Activated T-cell treated with anti-CD3 and anti-CD28 coated beads, Interleukin-2, amount 50 U/mL, for 48 hours (primary cell): ENCODE results near the gene KRTAP10-7.

Experiments
- DNase-seq, 2 experiments: peaks; one replicate each; pipeline ENCODE4 v3.0.0-alpha.2; 2020

Gene KRTAP10-7

DNA sequence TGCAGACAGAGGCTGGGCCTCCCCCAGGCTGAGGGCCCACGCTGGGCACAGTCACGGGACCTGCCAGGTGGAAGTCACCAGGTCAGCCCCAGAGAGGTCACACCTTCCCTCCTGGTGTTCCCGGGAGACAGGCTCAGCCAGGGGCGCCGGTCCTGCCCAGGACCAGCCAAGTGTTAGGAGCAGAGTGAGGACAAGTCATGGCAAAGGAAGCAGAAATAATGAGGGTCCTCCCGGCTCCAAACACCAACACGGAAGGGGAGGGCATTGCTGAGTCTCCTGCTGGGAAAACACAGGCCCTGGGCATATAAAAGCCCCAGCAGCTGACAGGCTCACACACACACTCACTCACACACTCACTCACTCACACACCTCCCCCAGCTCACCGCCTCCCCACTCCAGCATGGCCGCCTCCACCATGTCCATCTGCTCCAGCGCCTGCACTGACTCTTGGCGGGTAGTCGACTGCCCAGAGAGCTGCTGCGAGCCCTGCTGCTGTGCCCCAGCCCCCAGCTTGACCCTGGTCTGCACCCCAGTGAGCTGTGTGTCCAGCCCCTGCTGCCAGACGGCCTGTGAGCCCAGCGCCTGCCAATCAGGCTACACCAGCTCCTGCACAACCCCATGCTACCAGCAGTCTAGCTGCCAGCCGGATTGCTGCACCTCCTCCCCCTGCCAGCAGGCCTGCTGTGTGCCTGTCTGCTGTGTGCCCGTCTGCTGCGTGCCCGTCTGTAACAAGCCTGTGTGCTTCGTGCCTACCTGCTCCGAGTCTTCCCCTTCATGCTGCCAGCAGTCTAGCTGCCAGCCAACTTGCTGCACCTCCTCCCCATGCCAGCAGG is 36.8 kb downstream of the KRTAP10-7 start, which contains the start of gene KRTAP10-10:
KRTAP10-10 (plus strand) TSS at position 339 of the 833 bp plus-strand sequence; CDS start at position 401, 62 bp downstream.
- peak; percentile 1 to 5 for DNase-seq

DNA sequence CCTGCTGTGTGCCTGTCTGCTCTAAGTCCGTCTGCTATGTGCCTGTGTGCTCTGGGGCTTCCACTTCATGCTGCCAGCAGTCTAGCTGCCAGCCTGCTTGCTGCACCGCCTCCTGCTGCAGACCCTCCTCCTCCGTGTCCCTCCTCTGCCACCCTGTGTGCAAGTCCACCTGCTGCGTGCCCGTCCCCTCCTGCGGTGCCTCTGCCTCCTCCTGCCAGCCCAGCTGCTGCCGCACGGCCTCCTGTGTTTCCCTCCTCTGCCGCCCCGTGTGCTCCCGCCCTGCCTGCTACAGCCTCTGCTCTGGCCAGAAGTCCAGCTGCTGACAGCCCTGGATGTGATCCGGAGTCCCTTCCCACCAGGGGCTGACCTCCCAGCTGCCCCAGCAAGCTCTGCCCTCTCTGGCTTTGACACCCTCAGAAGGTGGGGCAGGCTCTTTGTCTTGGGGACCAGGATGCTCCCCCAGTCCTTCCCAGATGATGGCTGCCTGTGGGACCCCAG is 37.5 kb downstream of the KRTAP10-7 start:
- peak in 1 of 2 experiments; percentile 8 for DNase-seq

DNA sequence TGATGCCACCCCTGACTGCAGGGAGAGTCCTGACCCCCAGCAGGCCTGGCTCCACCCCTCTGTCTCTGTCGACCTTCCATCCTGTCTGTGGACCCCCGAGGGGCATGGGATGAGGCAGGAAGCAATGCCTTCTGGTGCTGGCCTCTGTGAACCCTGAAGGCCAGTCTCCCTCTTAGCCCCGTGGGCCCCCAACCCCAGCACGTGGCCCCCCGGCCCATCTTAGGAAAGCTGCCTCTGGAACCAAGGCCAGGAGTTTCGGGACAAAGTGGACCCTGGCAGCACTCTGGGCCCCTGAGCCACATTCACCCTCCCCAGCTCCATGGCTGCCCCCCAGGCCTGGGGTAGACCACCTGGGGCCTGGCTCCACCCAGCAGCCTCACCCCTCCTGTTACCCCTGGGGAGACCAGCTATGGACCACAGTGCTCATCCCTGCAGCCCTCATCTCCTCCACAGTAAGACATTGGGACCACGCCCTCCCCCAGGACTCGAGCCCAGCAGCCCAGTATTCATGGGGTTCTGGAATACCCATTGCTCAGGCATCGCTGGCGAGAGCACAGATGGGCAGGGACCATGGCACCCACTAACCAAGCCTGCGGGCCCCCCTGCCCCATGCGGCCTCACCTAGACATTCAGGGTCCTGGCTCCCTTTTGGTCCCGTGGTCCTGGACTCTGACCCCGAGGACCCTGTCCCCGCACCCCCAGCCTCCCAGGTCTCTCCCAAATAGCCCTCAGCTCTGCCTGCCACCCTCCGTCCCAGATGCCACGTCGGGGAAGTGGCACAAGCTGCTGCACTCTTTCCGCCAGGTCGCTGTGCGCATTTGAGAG is 38.3 kb downstream of the KRTAP10-7 start:
- peak; percentile 7 to 8 for DNase-seq

DNA sequence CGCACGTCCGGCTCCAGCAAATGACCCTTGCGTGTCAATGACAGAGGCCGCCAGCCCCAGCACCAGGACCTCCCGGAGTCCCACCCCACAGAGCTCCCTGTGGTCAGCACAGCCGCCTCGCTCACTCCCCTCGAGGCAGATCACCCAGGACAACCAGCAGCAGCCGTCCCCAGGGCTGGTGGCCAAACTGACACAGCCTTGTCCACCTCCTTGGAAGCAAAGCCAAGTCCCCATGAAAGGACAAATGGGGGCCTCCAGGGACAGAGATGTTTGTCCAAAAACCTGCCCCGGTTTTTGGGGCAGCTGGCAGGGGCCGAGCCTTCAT is 38.9 kb downstream of the KRTAP10-7 start:
- DNase-seq: peak in 1 of 2 experiments; percentile 11

DNA sequence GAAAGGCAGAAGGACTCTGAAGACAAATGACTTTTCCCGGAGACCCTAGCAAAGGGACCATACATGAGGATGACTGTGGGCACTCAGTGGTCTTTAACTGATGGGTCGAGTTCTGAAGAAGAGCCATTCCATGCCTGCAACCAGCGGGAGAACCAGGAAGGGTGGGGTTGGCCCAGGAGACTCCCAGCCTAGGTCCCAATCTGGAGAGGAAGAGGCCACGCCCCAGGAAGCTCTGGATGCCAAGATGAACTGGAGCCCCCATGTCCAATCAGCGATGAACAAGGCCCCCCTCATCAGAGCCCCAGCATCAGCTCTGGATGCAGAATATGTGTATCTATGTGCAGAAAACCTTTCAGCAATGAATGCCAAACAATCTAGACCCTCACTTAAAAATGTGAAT is 40.4 kb downstream of the KRTAP10-7 start:
- no peak for DNase-seq

DNA sequence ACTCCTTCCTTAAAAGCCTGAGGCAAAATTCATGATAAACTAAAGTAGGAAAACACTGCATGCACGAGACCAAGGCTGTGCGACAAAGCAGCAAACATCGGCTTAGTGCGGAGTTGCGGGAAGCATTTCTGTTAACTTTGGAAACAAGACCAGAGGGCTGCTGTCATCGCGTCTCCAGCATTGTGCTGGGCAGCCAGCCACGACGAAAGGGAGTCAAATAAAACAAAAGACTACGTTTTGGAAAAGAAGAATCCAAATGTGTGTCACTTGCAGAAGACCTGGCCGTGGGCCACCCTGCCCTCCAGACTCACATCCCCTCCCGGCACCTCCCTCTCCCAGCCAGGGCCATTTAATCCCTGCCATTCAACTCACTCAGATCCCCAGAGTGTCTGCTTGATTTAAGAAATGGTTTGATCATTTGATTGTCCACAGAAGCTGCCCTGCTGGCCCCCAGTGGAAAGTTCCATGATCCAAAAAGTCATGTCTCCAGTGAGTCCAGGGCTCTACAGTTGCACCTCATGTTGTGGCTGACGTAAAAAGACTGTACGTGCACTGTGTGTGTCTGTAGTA is 43.4 kb downstream of the KRTAP10-7 start:
- no peak for DNase-seq

DNA sequence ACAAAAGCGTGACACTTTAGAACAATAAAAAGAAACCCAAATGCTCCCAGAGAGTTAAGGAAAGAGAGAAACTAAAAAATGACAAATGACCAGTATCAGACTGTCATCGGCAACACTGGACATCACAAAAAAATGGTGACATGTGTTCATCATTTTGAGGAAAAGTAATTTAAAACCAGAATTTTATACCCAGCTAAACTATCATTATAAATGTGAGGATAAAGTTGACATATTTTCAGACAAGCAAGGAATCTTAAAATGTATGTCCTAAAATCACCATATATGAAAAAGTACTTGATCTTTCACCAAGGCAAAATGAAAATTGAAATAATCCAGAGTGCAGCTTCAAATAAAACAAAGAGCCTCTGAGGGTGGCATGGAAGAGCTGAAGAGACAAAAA is 44.5 kb downstream of the KRTAP10-7 start:
- no peak for DNase-seq

DNA sequence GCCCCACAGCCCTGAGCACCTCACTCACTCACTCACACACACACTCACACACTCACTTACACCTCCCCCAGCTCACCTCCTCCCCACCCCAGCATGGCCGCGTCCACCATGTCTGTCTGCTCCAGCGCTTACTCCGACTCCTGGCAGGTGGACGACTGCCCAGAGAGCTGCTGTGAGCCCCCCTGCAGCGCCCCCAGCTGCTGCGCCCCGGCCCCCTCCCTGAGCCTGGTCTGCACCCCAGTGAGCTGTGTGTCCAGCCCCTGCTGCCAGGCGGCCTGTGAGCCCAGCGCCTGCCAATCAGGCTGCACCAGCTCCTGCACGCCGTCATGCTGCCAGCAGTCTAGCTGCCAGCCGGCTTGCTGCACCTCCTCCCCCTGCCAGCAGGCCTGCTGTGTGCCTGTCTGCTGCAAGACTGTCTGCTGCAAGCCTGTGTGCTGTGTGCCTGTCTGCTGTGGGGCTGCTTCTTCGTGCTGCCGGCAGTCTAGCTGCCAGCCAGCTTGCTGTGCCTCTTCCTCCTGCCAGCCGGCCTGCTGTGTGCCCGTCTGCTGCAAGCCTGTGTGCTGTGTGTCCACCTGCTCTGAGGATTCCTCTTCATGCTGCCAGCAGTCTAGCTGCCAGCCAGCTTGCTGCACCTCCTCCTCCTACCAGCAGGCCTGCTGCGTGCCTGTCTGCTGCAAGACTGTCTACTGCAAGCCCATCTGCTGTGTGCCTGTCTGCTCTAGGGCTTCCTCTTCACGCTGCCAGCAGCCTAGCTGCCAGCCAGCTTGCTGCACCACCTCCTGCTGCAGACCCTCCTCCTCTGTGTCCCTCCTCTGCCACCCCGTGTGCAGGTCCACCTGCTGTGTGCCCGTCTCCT is 46.2 kb downstream of the KRTAP10-7 start, which contains the start of gene KRTAP10-11:
KRTAP10-11 (plus strand) TSS at position 49 of the 856 bp plus-strand sequence; CDS start at position 94, 45 bp downstream.
- peak in 1 of 2 experiments; percentile 11 for DNase-seq

DNA sequence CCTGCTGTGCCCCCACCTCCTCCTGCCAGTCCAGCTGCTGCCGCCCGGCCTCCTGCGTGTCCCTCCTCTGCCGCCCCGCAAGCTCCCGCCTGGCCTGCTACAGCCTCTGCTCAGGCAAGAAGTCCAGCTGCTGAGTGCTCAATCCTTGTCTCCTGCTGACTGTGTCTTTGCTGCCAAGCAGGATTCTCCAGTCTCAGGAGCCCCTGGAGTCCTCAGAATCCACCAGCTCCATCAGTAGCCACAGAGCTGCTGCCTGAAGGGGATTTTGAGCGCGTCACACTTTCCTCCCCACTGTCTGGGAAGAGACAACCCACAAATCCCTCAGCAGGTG is 46.8 kb downstream of the KRTAP10-7 start:
- DNase-seq: no peak

DNA sequence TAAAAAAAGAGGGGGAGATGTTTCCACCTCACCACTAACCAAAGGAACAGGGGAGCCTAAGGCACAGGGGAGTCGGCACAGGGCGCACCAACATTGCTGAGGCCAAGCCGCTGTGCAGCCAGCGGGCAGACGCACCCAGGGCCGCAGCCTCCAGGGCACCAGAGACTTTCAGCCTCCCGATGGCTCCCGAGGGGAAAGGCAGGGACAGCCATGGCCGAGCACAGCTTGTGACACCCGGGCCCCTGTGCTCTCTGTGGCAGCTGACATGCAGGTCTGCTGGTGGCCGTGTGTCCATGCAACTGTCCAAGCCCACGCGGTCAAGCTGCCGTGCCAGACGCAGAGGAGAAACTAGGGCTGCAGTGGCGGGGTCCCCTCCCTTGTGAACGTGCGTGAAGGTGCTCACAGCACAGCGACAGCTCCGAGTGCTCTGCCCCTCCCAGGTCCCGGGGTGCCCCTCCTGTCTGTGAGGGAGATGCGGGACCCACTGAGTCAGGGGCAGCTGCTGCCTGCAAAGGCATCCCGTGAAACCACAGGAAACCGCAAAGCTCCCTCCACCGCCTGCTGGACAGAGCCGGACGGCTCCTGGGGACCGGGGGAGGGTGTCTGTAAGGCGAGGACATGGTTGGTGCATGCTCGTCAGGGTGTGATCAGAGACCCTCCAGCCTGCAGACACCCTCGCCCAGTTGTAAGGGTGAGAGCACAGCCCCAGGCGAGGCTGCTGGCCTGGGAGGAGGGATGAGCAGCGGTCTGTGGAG is 48.3 kb downstream of the KRTAP10-7 start:
- DNase-seq: peak in 1 of 2 experiments; percentile 8

DNA sequence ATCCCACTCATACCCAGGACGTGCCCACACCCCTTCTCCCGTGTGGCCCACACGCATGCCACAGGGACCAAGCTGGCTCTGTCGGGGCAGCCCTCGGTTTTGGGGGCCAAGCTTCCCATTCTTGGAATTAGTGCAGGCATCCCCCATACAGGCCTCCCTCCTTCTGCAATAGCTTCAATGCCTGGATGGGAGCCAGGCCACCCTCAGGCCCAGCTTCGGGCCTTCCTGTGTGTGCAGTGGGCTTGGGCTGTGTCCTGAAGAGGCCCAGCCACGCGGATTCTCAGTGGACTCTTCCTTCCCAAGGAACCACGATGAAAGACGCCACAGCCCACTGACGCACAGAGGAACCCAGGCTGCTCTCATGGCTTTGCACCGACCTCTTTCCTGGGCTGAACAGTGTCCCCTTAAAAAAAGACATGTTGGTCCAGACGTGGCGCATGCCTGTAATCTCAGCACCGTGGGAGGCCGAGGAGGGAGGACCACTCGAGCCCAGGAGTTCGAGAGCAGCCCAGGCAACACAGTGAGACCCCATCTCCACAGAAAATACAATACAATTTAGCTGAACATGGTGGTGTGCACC is 49.2 kb downstream of the KRTAP10-7 start:
- no peak for DNase-seq

DNA sequence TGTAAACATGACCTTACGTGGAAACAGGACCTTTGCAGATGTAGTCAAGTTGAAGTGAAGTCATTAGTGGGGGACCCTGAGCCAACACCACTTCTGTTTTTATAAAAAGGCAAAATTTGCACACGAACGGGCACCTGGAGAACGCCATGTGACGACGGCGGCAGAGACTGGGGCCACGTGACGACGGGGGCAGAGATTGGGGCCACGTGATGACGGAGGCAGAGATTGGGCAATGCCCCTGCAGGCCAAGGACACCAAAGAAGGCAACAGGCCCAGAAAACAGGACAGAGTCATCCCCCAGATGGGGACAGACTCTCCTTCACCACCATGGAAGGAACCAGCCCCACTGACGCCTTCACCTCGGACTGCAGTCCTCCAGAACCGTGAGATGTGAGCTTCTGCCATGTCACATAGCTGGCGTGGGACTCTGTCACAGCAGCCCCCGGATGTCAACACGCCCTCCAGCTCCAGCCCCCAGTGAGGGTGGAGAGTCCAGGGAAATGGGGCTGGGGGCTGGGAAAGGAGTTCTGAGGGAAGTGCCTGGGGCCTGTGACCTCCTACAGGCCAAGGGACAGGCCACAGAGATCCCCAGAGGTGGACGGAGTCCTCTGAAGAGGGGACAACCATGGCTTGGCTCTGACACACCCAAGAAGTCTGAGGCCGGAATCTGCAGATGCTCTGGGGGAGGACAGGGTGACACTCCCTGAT is 50.0 kb downstream of the KRTAP10-7 start:
- no peak for DNase-seq

DNA sequence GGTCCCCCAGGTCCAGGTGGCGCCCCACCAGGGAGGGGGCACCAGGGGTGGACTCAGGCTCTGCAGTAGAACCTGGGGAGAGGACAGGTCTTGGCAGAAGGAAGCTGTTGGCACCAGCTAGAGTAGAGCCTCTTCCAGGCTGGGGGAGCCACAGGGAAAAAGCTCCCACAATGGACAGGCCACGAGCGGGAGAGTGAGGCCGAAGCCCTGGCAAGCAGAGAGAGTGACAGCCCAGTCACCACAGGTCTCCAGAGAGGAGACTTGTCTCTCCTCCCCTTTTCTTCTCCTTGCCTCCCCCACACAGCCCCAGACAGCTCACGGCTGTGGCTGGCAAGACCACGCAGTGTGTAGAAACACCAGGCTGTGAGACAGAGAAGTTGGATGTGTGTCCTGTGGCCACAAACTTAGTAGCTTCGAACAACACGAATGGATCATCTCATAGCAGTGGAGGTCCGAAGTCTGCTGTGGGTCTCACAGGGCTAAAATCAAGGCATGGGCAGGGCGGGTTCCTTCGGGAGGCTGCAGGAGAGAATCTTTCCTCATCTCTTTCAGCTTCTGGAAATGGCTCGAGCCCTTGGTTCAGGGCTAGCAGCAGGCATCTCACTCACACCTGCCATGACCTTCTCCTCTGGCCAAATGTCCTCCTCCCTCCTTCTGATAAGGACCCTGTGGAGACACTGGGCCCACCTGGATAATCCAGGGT is 50.7 kb downstream of the KRTAP10-7 start:
- peak in 1 of 2 experiments; percentile 13 for DNase-seq
